OCI-LY1 (cell line): Measurements from ENCODE around the gene SEC62.

Experiments
- CTCF ChIP-seq: fragments of 200-600 bp; sonication (generic), shearing (Covaris generic); IDR thresholded peaks from 2 replicates; pipeline ENCODE4 v1.5.1; 2017; ENCODE audit warnings: mild to moderate bottlenecking, antibody characterized with exemption, low read length, moderate library complexity, mixed read lengths
- EZH2 ChIP-seq: fragments of 200-600 bp; sonication (generic), shearing (Covaris generic); IDR thresholded peaks from 2 replicates; pipeline ENCODE4 v1.8.0; 2017; ENCODE audit warnings: borderline replicate concordance, mixed run types, mild to moderate bottlenecking, antibody characterized with exemption, low read length, moderate library complexity, mixed read lengths

GRCh38 chr3:169946336-169946735 lies 20.3 kb upstream of the SEC62 start:
- no peak for TF ChIP-seq EZH2
- no peak for TF ChIP-seq CTCF
